ENCODE results near the gene PTGR1. TPM values are rescaled to one million over a fixed set of nuclear protein-coding genes. Genes with fewer than 3 reads are reported as not detected.
"Not testable (repeated sequence)": the region's sequence is repeated elsewhere in the genome, so short reads cannot be mapped to it uniquely, and the experiment has no call there.

Gene PTGR1
- total and polyA plus RNA-seq, 7 experiments from 2014 or later: 0.21 to 0.92 (median 0.50) TPM; not detected in 3

GRCh38 chr9:111622626-111623025 lies 23.2 kb upstream of the PTGR1 start:
- no peaks in the 10 kb centered on the region for H3K36me3 ChIP-seq (ENCODE audit: control insufficient read depth in 2 of 3, insufficient read depth in 3 of 3, low read length in 3 of 3)
- DNase-seq (no peak), ATAC-seq (peak; percentile 48)
- H3K27me3 ChIP-seq (ENCODE audit: control insufficient read depth in 2 of 2, insufficient read depth in 2 of 2, low read length in 2 of 2): no peaks in the 10 kb centered on the region
- ChIA-PET POLR2A (no interaction called here), CTCF (no interaction called here)
- Mint-ChIP-seq H3K27ac (no peak overlapping the region), H3K9me3 (no peaks in the 10 kb centered on the region), H3K27me3 (peaks cover 3 to 24% (median 5%) of the 10 kb centered on the region in 5 donors), H3K36me3 (no peaks in the 10 kb centered on the region), H3K4me1 (no peaks in the 10 kb centered on the region), H3K4me3 (no peak overlapping the region)
- intact Hi-C loops (cut with micrococcal nuclease): loop anchor here (1.0 to 2.0 kb wide), 2 partner anchors 24 kb away; partner anchors contain the start of gene PTGR1 (in 1 of the 2)
- no peaks in the 10 kb centered on the region for H3K4me1 ChIP-seq (ENCODE audit: control insufficient read depth in 2 of 2, insufficient read depth in 2 of 2, low read length in 2 of 2)
- H3K4me3 ChIP-seq (ENCODE audit: low read length): no peak overlapping the region
- H3K27ac ChIP-seq (ENCODE audit: low read depth, low read length): no peak overlapping the region
- no peaks in the 10 kb centered on the region for H3K9me3 ChIP-seq (ENCODE audit: control insufficient read depth in 2 of 3, low read length in 3 of 3)

GRCh38 chr9:111621895-111622480 lies 22.5 kb upstream of the PTGR1 start:
- Mint-ChIP-seq H3K36me3 (no peaks in the 10 kb centered on the region), H3K27me3 (peaks cover 3 to 24% (median 5%) of the 10 kb centered on the region in 5 donors), H3K27ac (no peak overlapping the region), H3K9me3 (no peaks in the 10 kb centered on the region), H3K4me3 (no peak overlapping the region), H3K4me1 (no peaks in the 10 kb centered on the region)
- no peaks in the 10 kb centered on the region for H3K36me3 ChIP-seq (ENCODE audit: control insufficient read depth in 2 of 3, insufficient read depth in 3 of 3, low read length in 3 of 3)
- H3K4me1 ChIP-seq (ENCODE audit: control insufficient read depth in 2 of 2, insufficient read depth in 2 of 2, low read length in 2 of 2): no peaks in the 10 kb centered on the region
- ChIA-PET CTCF (interaction anchor here (0.5 to 1.0 kb wide), 4 partner anchors 24 to 82 kb away, joined by 3 to 5 read pairs (median 4); no protein-coding TSS in a partner anchor), POLR2A (interaction anchor here (0.9 kb wide), 1 partner anchor 9 kb away, joined by 6 read pairs; no protein-coding TSS in a partner anchor)
- H3K9me3 ChIP-seq (ENCODE audit: control insufficient read depth in 2 of 3, low read length in 3 of 3): no peaks in the 10 kb centered on the region
- ATAC-seq (peak; percentile 65), DNase-seq (peak in 3 of 9 donors; percentile 12 to 21 (median 14))
- H3K27me3 ChIP-seq (ENCODE audit: control insufficient read depth in 2 of 2, insufficient read depth in 2 of 2, low read length in 2 of 2): no peaks in the 10 kb centered on the region
- intact Hi-C loops (cut with micrococcal nuclease): loop anchor here (1.0 to 2.0 kb wide), 2 partner anchors 23 to 24 kb away; partner anchors contain the start of gene PTGR1 (in 1 of the 2)
- no peak overlapping the region for H3K4me3 ChIP-seq (ENCODE audit: low read length)
- H3K27ac ChIP-seq (ENCODE audit: low read depth, low read length): no peak overlapping the region

GRCh38 chr9:111617349-111617748 lies 17.9 kb upstream of the PTGR1 start:
- H3K4me1 ChIP-seq (ENCODE audit: control insufficient read depth in 2 of 2, insufficient read depth in 2 of 2, low read length in 2 of 2); H3K36me3 Mint-ChIP-seq; H3K27me3 ChIP-seq (ENCODE audit: control insufficient read depth in 2 of 2, insufficient read depth in 2 of 2, low read length in 2 of 2); POLR2A ChIA-PET; H3K4me1 Mint-ChIP-seq; H3K4me3 Mint-ChIP-seq; H3K36me3 ChIP-seq (ENCODE audit: control insufficient read depth in 2 of 3, insufficient read depth in 3 of 3, low read length in 3 of 3); H3K4me3 ChIP-seq (ENCODE audit: low read length); CTCF ChIA-PET; intact Hi-C loops (cut with micrococcal nuclease); H3K9me3 ChIP-seq (ENCODE audit: control insufficient read depth in 2 of 3, low read length in 3 of 3); H3K9me3 Mint-ChIP-seq; DNase-seq; H3K27ac ChIP-seq (ENCODE audit: low read depth, low read length); ATAC-seq; H3K27ac Mint-ChIP-seq: not testable (repeated sequence)
- H3K27me3 Mint-ChIP-seq: peaks cover 10 to 29% (median 23%) of the 10 kb centered on the region in 5 donors

GRCh38 chr9:111615928-111616327 lies 16.5 kb upstream of the PTGR1 start:
- H3K27ac ChIP-seq (ENCODE audit: low read depth, low read length): no peak overlapping the region
- Mint-ChIP-seq H3K27ac (no peak overlapping the region), H3K36me3 (peaks cover 0 to 4% (median 0%) of the 10 kb centered on the region in 5 donors), H3K4me3 (no peak overlapping the region), H3K4me1 (no peaks in the 10 kb centered on the region), H3K27me3 (peaks cover 16 to 36% (median 18%) of the 10 kb centered on the region in 5 donors), H3K9me3 (peaks cover 0 to 3% (median 0%) of the 10 kb centered on the region in 11 donors)
- ATAC-seq: no peak
- intact Hi-C loops (cut with micrococcal nuclease): no loop called here
- no peak overlapping the region for H3K4me3 ChIP-seq (ENCODE audit: low read length)
- H3K27me3 ChIP-seq (ENCODE audit: control insufficient read depth in 2 of 2, insufficient read depth in 2 of 2, low read length in 2 of 2): peaks cover 0 to 4% of the 10 kb centered on the region in 2 donors
- ChIA-PET CTCF (no interaction called here), POLR2A (no interaction called here)
- no peaks in the 10 kb centered on the region for H3K36me3 ChIP-seq (ENCODE audit: control insufficient read depth in 2 of 3, insufficient read depth in 3 of 3, low read length in 3 of 3)
- H3K9me3 ChIP-seq (ENCODE audit: control insufficient read depth in 2 of 3, low read length in 3 of 3): no peaks in the 10 kb centered on the region
- DNase-seq: no peak
- H3K4me1 ChIP-seq (ENCODE audit: control insufficient read depth in 2 of 2, insufficient read depth in 2 of 2, low read length in 2 of 2): no peaks in the 10 kb centered on the region

GRCh38 chr9:111613436-111614040 lies 14.1 kb upstream of the PTGR1 start:
- Histone ChIP-seq H3K9me3 (ENCODE audit: control insufficient read depth in 2 of 3, low read length in 3 of 3) (no peaks in the 10 kb centered on the region), H3K27ac (ENCODE audit: low read depth, low read length) (no peak overlapping the region), H3K27me3 (ENCODE audit: control insufficient read depth in 2 of 2, insufficient read depth in 2 of 2, low read length in 2 of 2) (peaks cover 3 to 4% of the 10 kb centered on the region in 2 donors), H3K4me3 (ENCODE audit: low read length) (no peak overlapping the region), H3K4me1 (ENCODE audit: control insufficient read depth in 2 of 2, insufficient read depth in 2 of 2, low read length in 2 of 2) (no peaks in the 10 kb centered on the region), H3K36me3 (ENCODE audit: control insufficient read depth in 2 of 3, insufficient read depth in 3 of 3, low read length in 3 of 3) (no peaks in the 10 kb centered on the region)
- intact Hi-C loops (cut with micrococcal nuclease): no loop called here
- no peak overlapping the region for H3K4me3 Mint-ChIP-seq
- H3K27ac Mint-ChIP-seq: no peak overlapping the region
- DNase-seq (no peak), ATAC-seq (no peak)
- H3K4me1 Mint-ChIP-seq: no peaks in the 10 kb centered on the region
- H3K36me3 Mint-ChIP-seq: peaks cover 0 to 4% (median 0%) of the 10 kb centered on the region in 5 donors
- H3K9me3 Mint-ChIP-seq: peaks cover 0 to 3% (median 0%) of the 10 kb centered on the region in 11 donors
- H3K27me3 Mint-ChIP-seq: peaks cover 22 to 55% (median 24%) of the 10 kb centered on the region in 5 donors
- CTCF ChIA-PET: no interaction called here
- POLR2A ChIA-PET: no interaction called here

- Mint-ChIP-seq H3K36me3 (no peaks in the 10 kb centered on the region), H3K9me3 (no peaks in the 10 kb centered on the region), H3K27ac (no peak overlapping the region), H3K4me1 (no peaks in the 10 kb centered on the region), H3K4me3 (no peak overlapping the region), H3K27me3 (peaks cover 18 to 51% (median 30%) of the 10 kb centered on the region in 5 donors)
- Histone ChIP-seq H3K4me3 (ENCODE audit: low read length) (no peak overlapping the region), H3K27me3 (ENCODE audit: control insufficient read depth in 2 of 2, insufficient read depth in 2 of 2, low read length in 2 of 2) (peaks cover 3 to 4% of the 10 kb centered on the region in 2 donors), H3K4me1 (ENCODE audit: control insufficient read depth in 2 of 2, insufficient read depth in 2 of 2, low read length in 2 of 2) (no peaks in the 10 kb centered on the region), H3K27ac (ENCODE audit: low read depth, low read length) (no peak overlapping the region), H3K9me3 (ENCODE audit: control insufficient read depth in 2 of 3, low read length in 3 of 3) (no peaks in the 10 kb centered on the region), H3K36me3 (ENCODE audit: control insufficient read depth in 2 of 3, insufficient read depth in 3 of 3, low read length in 3 of 3) (no peaks in the 10 kb centered on the region)
- ChIA-PET CTCF (interaction anchor here (0.6 to 0.7 kb wide), 2 partner anchors 28 to 751 kb away, joined by 3 to 4 read pairs; no protein-coding TSS in a partner anchor), POLR2A (no interaction called here)
- no peak for DNase-seq
- ATAC-seq: no peak
- intact Hi-C loops (cut with micrococcal nuclease): no loop called here
Observed at GRCh38 chr9:111610845-111611244, 11.4 kb upstream of the PTGR1 start.

Measured in naive thymus-derived CD4-positive, alpha-beta T cell (primary cell).